Left lobe of liver (tissue), 2 donors: ENCODE data around the gene C1GALT1. TPM values are rescaled to one million over a fixed set of nuclear protein-coding genes. Genes with fewer than 3 reads are reported as not detected.
"Not testable (repeated sequence)": the region's sequence is repeated elsewhere in the genome, so short reads cannot be mapped to it uniquely, and the experiment has no call there.

ENCODE experiments used
- ATAC-seq: fragments of 200-7000 bp; cut with Tn5 transposase; one replicate; pipeline ENCODE4 v1.9.1; 2020; ENCODE audit warnings: mild to moderate bottlenecking, moderate library complexity
- DNase-seq: peaks from one replicate; pipeline ENCODE4 v3.0.0-alpha.2; 2020; ENCODE audit warnings: low spot score
- total RNA-seq: library from RNA; stranded (reverse); gene quantifications from one replicate; pipeline ENCODE4 v1.2.1, GENCODE V29; 2021
- donor health status: DM: no; HTN: no; CAD: no; lungs with moderate emphysema.
- donor health status: DM: no; HTN: yes; CAD: no.

The C1GALT1 gene
- total RNA-seq, 1 donor from 2014 or later = 13.2 TPM

GRCh38 chr7:7199592-7199991, 17.2 kb downstream of the C1GALT1 start:
- not testable (repeated sequence) for DNase-seq, ATAC-seq

DNA sequence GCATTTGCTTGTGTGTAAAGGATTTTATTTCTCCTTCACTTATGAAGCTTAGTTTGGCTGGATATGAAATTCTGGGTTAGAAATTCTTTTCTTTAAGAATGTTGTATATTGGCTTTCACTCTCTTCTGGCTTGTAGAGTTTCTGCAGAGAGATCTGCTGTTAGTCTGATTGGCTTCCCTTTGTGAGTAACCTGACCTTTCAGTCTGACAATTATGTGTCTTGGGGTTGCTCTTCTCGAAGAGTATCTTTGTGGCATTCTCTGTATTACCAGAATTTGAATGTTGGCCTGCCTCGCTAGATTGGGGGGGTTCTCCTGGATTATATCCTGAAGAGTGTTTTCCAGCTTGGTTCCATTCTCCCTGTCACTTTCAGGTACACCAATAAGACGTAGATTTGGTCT, 17.9 kb downstream of the C1GALT1 start:
- DNase-seq, ATAC-seq: not testable (repeated sequence)

DNA sequence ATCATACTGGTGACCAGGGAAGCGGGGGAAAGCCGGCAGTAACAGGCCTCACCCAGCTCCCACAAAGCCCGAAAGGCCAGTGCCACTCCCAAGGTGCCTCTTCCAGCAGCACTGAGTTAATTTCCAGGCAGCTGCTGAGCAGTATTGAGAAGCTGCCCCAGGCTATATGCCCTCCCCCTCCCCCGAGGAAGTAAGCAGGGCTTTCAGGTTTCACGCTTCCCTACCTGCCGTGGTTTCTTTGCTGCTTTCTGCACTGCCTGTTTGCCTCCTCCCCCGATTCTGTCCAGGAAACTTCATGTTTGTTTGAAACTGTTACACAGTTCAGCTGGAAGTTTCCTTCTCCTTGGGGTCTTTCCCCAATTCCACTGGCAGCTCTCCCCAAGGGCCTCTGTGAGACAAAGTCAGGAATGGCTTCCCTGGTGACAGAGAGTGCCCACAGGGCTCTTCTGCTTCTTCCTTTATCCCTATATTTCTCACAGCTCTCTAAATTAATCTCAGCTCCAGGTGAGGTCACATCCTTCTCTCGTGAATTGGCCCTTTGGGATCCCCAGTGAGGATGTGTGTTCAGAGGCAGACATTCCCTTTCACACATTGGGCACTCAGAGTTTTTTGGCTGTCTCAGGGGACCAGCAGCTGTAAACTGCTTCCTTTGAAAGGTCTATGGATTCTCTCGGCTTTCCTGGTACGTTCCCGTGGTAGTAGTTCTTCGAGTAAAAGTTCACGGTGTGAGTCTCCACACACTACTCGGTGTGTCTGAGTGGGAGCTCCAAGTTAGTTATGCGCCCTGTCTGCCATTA, 19.4 kb downstream of the C1GALT1 start:
- ATAC-seq = peak; percentile 12
- DNase-seq = no peak

- DNase-seq (no peak), ATAC-seq (no peak)
Observed at GRCh38 chr7:7202375-7202720, 20.0 kb downstream of the C1GALT1 start.

DNA sequence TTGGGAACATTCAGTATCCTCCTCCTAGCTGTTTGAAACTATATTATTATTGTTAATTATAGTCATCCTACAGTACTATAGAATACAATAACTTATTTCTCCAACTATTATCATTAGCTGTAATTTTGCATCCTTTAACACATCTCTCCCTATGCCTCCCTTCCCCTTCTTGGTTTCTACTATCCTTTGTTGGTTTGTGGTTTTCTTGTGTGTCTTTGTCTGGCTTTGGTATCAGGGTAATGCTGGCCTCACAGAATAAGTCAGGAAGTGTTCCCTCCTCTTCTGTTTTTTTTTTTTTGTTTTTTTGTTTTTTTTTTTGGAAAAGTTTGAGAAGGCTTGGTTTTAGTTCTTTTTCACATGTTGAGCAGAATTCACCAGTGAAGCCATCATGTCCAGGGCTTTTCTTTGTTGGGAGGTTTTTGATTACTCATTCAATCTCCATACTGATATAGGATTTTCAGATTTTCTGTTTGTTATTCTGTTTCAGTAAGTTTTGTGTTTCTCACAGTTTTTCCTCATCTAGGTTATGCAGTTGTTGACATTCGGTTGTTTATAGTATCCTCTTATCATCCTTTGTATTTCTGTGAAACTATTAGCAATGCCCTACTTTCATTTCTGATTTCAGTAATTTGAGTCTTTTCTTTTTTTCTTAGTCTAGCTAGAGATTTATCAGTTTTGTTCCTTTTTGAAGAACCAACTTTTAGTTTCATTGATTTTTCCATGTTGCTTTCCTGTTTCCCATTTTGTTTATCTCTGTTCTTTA, 21.6 kb downstream of the C1GALT1 start:
- no peak for DNase-seq
- ATAC-seq = no peak

DNA sequence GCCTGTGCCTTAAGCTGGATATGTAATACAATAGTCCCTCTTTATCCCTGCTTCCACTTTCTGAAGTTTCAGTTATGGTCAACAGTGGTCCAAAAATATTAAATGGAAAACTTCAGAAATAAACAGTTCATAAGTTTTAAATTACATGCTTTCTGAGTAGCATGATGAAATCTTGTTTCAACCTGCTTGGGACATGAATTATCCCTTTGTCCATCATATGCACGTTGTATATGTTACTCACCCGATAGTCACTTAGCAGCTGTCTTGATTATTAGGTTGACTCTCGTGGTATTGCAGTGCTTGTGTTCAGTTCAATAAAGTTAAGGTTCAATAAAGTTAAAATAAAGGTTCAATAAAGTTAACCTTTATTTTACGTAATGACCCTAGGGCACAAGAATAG, 25.5 kb downstream of the C1GALT1 start:
- ATAC-seq = no peak
- DNase-seq = no peak

GRCh38 chr7:7208520-7208919, 26.2 kb downstream of the C1GALT1 start:
- DNase-seq (no peak), ATAC-seq (no peak)

DNA sequence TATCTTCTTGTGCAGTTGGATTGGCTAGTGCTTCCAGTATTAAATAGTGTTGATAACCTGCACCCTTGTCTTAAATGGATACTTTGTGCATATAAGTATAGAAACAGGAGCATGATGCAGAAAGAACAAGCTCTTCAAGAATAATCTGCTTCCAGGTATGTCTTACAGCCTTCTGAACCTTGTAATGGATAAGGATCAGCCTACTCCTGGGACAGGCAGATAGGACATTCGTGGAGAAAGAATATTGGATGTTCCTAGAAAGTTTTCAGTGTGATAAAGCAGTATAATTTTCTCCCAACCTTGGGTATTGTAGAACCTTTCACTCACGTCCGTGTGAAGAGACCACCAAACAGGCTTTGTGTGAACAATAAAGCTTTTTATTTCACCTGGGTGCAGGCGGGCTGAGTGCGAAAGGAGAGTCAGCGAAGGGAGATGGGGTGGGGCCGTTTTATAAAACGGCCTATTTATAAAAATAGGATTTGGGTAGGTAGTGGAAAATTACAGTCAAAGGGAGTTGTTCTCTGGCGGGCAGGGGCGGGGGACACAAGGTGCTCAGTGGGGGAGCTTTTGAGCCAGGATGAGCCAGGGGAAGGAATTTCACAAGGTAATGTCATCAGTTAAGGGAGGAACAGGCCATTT, 27.2 kb downstream of the C1GALT1 start:
- DNase-seq (no peak), ATAC-seq (no peak)

DNA sequence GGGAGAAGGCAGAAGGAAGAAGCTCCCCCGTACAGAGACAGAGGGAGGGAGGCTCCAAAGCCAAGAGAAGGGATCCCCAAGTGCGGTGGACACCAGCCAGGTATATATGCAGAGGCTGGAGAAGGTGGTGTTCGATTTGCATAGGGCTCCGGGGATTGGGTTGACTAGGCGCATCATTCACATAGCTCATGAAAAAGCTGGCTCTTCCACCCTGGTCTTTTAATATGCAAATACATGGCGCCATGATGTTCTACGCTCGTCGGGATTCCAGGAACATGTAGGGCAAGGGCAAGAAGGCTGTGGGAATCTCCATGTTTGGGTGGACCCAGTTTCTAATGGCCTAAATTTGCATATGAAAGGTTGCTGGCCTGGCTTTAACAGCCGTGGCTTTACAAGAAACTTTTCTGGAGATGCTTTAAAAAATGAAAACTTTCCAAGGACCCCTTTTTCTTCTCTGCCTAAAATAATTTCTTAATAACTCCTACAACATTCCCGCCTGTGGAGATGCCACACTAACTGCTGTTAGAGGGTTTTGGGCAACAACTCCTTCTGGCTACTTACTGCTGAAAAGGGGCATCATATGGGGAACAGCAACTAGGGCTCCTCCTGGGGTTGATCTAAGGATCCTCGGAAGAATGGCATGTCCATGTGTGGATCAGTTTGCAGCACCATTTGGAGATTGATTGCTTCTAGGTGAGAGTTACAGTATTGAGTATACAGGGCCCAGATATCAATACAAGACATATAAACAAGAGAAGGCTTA, 28.3 kb downstream of the C1GALT1 start:
- no peak for DNase-seq

GRCh38 chr7:7212612-7213011, 30.3 kb downstream of the C1GALT1 start:
- no peak for DNase-seq

More for the DNA sequence above, 28.3 kb downstream of the C1GALT1 start:
- ATAC-seq = no peak

DNA sequence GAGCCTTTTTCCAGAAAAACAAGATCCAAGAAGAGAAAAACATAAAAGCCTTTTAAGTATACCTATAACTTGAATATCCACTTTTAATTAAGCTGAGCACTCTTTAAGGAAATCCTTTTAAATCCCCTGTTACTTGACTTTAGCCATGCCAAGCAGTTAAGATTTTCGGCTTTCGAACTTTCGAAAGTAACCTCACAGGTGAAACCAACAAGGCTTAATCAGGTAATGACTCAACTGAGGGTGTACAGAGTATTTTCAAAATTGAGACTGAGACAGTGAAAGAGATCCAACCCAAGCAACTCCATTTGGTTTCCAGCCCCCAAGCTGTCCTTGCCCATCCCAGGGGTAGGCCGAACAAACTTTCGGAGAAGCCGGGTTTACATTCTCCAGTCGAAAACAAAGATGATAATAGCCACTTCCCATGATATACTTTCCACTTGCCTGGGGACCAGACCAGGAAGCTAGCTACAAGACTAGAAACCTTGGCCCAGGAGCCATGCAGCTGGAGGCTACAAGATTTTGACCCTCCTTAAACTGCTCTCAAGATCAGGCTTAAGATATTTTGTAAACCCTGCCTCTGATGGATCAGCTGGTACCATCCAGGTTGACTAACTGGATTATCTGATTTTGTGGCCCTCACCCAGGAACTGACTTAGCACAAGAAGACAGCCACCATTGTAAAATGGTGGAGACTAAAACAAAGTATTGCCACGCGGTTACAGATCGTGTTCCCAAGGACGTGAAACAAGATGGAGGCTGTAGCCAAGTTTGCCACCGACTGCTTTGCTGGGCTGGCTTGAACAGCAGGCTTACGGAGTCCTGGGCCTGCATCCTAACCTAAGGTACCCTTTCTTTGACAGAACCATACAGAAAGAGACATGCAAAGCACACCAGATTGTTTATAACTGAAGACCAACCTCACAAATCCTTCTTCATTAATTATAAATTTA, 32.3 kb downstream of the C1GALT1 start:
- DNase-seq (no peak), ATAC-seq (no peak)

More at GRCh38 chr7:7212612-7213011, 30.3 kb downstream of the C1GALT1 start:
- peak; percentile 29 for ATAC-seq

DNA sequence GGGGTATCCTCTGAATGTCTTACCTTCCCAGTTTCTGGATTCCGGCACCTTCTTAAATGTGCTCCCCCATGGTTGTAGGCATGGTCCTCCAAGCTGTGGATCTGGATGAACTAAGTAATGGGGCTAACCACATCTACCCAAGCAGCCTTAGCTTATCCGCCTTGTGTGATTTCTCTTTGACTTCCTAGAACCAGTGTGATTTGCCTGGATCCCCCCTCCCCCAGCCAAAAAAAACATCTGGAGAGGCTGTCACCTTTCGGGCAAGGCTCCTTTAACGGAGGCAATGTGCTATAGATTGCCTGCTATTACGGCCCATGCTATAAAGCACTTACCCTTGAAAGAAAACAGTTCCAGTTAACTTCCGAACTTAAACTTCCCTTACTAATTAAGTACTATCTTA, 33.9 kb downstream of the C1GALT1 start:
- no peak for ATAC-seq

GRCh38 chr7:7219216-7219615, 36.9 kb downstream of the C1GALT1 start:
- no peak for ATAC-seq

More for the DNA sequence above, 33.9 kb downstream of the C1GALT1 start:
- DNase-seq = no peak

DNA sequence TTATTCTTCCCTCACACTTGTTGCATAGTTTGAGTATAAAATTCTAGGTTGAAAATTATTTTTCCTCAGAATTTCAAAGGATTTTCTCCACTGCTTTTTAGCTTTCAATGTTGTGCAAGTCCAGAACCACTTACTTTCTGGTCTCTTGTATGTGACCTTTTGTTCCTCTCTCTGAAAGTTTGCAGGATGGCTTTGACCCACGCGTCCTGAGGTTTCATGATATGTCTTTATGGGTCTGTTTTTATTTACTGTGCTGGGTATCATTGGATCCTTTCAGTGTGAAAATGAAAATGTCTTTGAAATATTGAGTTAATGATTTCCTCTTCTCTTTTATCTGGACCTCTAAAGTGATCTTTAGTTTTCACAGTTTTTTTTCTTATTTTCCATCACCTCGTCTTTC, 38.5 kb downstream of the C1GALT1 start:
- DNase-seq = no peak

More at GRCh38 chr7:7219216-7219615, 36.9 kb downstream of the C1GALT1 start:
- DNase-seq = no peak

GRCh38 chr7:7221599-7222038, 39.3 kb downstream of the C1GALT1 start:
- DNase-seq = no peak
- no peak for ATAC-seq

More for the DNA sequence above, 38.5 kb downstream of the C1GALT1 start:
- no peak for ATAC-seq

DNA sequence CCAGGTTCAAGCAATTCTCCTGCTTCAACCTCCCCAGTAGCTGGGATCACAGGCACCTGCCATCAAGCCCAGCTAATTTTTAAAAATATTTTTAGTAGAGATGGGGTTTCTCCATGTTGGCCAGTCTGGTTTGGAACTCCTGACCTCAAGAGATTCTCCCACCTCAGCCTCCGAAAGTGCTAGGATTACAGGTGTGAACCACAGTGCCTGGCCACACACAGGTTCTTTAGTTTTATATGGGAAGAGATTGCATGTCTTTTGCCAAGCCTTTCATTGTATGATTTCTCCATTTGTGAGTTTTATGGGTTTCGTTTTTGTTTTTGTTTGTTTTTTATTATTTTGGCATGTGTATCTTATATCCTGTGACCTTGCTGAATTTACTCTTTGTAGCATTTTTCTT, 40.9 kb downstream of the C1GALT1 start:
- DNase-seq (no peak), ATAC-seq (no peak)

- ATAC-seq (no peak), DNase-seq (no peak)
Observed at GRCh38 chr7:7226407-7226806, 44.1 kb downstream of the C1GALT1 start.

DNA sequence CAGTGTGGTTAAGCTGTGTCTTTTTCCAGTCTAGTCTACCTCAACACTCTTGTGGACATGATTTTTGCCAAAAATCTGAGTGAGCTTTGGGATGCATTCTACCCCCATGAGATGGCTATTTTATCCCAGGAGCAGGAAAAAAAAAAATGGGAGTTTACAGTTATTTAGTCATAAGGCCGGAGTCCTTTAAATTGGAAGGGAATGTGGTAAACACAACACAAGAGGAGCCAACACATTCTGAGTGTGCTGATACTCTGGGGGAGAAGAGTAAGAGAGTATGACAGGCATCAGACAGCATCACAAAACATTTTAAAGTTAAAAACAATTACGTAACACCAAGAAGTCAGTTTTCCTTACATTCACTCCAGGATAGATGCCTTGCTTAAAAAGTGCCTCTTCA, 46.1 kb downstream of the C1GALT1 start:
- DNase-seq (no peak), ATAC-seq (no peak)

- DNase-seq (no peak), ATAC-seq (no peak)
Observed at GRCh38 chr7:7228967-7229366, 46.6 kb downstream of the C1GALT1 start.

- DNase-seq (no peak), ATAC-seq (no peak)
Observed at GRCh38 chr7:7231000-7231399, 48.7 kb downstream of the C1GALT1 start.
